Activated naive CD4-positive, alpha-beta T cell treated with anti-CD3 and anti-CD28 coated beads, Interleukin-2, amount 10 ng/mL, durations not matched to agents 7 days and 5 days (primary cell): ENCODE data around the gene ASTL.

Experiments
- CTCF ChIA-PET: fragments of 350-600 bp; sonication (Branson Sonifier 250); formaldehyde crosslinking; loops from one replicate; lab custom pipeline; 2021; ENCODE audit warnings: antibody characterized with exemption; lab: Charles Lee
- DNase-seq: peaks from one replicate; pipeline ENCODE4 v3.0.0-alpha.2; 2020
- H3K27ac Mint-ChIP-seq: one replicate; pipeline ENCODE4 v1.8.0; 2021; ENCODE audit warnings: mild to moderate bottlenecking, moderate library complexity, mixed read lengths
- H3K27me3 Mint-ChIP-seq: one replicate; pipeline ENCODE4 v1.8.0; 2021; ENCODE audit warnings: mild to moderate bottlenecking, mixed read lengths
- H3K36me3 Mint-ChIP-seq: one replicate; pipeline ENCODE4 v1.8.0; 2021; ENCODE audit warnings: mixed read lengths
- H3K4me1 Mint-ChIP-seq: one replicate; pipeline ENCODE4 v1.8.0; 2021; ENCODE audit warnings: mixed read lengths
- H3K4me3 Mint-ChIP-seq: one replicate; pipeline ENCODE4 v1.8.0; 2021; ENCODE audit warnings: mild to moderate bottlenecking, moderate library complexity, mixed read lengths
- H3K9me3 Mint-ChIP-seq: one replicate; pipeline ENCODE4 v1.8.0; 2021; ENCODE audit warnings: mixed read lengths

Gene ASTL

GRCh38 chr2:96138179-96139145 lies at the start of gene ASTL:
Gene ASTL (minus strand): TSS chr2:96138502. CDS start chr2:96138436, 66 bp downstream.
- H3K27me3 Mint-ChIP-seq: peaks cover 5% of the 10 kb centered on the region
- no peak within 1 kb of the TSS for H3K27ac Mint-ChIP-seq
- CTCF ChIA-PET: interaction anchor here (0.7 to 18.7 kb wide), 33 partner anchors 8 to 390 kb away, joined by 3 to 507 read pairs (median 4); partner anchors contain the start of genes ADRA2B and STARD7
- no peaks in the 10 kb centered on the region for H3K9me3 Mint-ChIP-seq
- H3K4me1 Mint-ChIP-seq: peaks cover 19% of the 10 kb centered on the region
- peak; percentile 79 for DNase-seq
- no peak within 1 kb of the TSS for H3K4me3 Mint-ChIP-seq
- peaks cover 6% of the 10 kb centered on the region for H3K36me3 Mint-ChIP-seq

GRCh38 chr2:96186562-96186961 lies 48.3 kb upstream of the ASTL start:
- Mint-ChIP-seq H3K9me3 (no peaks in the 10 kb centered on the region), H3K4me1 (peaks cover 2% of the 10 kb centered on the region), H3K27me3 (no peaks in the 10 kb centered on the region), H3K27ac (no peak overlapping the region), H3K4me3 (no peak overlapping the region), H3K36me3 (peaks cover 44% of the 10 kb centered on the region)
- no peak for DNase-seq
- CTCF ChIA-PET: interaction anchor here (3.2 kb wide), 1 partner anchor 12 kb away, joined by 15 read pairs; no protein-coding TSS in a partner anchor

GRCh38 chr2:96185516-96185915 lies 47.2 kb upstream of the ASTL start:
- Mint-ChIP-seq H3K36me3 (peaks cover 40% of the 10 kb centered on the region), H3K4me1 (peaks cover 7% of the 10 kb centered on the region), H3K4me3 (no peak overlapping the region), H3K27me3 (no peaks in the 10 kb centered on the region), H3K9me3 (no peaks in the 10 kb centered on the region), H3K27ac (no peak overlapping the region)
- CTCF ChIA-PET: interaction anchor here (3.2 kb wide), 1 partner anchor 11 kb away, joined by 15 read pairs; no protein-coding TSS in a partner anchor
- no peak for DNase-seq

- Mint-ChIP-seq H3K36me3 (peaks cover 40% of the 10 kb centered on the region), H3K9me3 (no peaks in the 10 kb centered on the region), H3K4me3 (no peak overlapping the region), H3K4me1 (peaks cover 9% of the 10 kb centered on the region), H3K27me3 (no peaks in the 10 kb centered on the region), H3K27ac (peak overlapping the region; percentile 33)
- CTCF ChIA-PET: interaction anchor here (3.2 kb wide), 1 partner anchor 10 kb away, joined by 15 read pairs; no protein-coding TSS in a partner anchor
- no peak for DNase-seq
These were observed 46.7 kb upstream of the ASTL start for GRCh38 chr2:96184989-96185388.

GRCh38 chr2:96184188-96184587 lies 45.9 kb upstream of the ASTL start:
- H3K27me3 Mint-ChIP-seq: no peaks in the 10 kb centered on the region
- peaks cover 38% of the 10 kb centered on the region for H3K36me3 Mint-ChIP-seq
- H3K9me3 Mint-ChIP-seq: no peaks in the 10 kb centered on the region
- peaks cover 11% of the 10 kb centered on the region for H3K4me1 Mint-ChIP-seq
- no peak overlapping the region for H3K27ac Mint-ChIP-seq
- no peak for DNase-seq
- H3K4me3 Mint-ChIP-seq: no peak overlapping the region
- CTCF ChIA-PET: interaction anchor here (3.2 kb wide), 1 partner anchor 9 kb away, joined by 15 read pairs; no protein-coding TSS in a partner anchor

- DNase-seq: no peak
- Mint-ChIP-seq H3K27ac (no peak overlapping the region), H3K36me3 (peaks cover 28% of the 10 kb centered on the region), H3K9me3 (no peaks in the 10 kb centered on the region), H3K4me3 (no peak overlapping the region), H3K27me3 (peaks cover 4% of the 10 kb centered on the region), H3K4me1 (peaks cover 11% of the 10 kb centered on the region)
- CTCF ChIA-PET: interaction anchor here (0.5 to 1.9 kb wide), 4 partner anchors 41 to 186 kb away, joined by 3 to 5 read pairs (median 4); partner anchors contain the start of gene ASTL
These were observed 43.2 kb upstream of the ASTL start for GRCh38 chr2:96181529-96181928.

- CTCF ChIA-PET: interaction anchor here (0.7 to 1.9 kb wide), 6 partner anchors 22 to 78 kb away, joined by 3 to 11 read pairs (median 4); partner anchors contain the start of gene ASTL
- no peak for DNase-seq
- no peaks in the 10 kb centered on the region for H3K9me3 Mint-ChIP-seq
- H3K4me3 Mint-ChIP-seq: no peak overlapping the region
- H3K27me3 Mint-ChIP-seq: peaks cover 13% of the 10 kb centered on the region
- peaks cover 19% of the 10 kb centered on the region for H3K36me3 Mint-ChIP-seq
- peaks cover 11% of the 10 kb centered on the region for H3K4me1 Mint-ChIP-seq
- H3K27ac Mint-ChIP-seq: no peak overlapping the region
These were observed 42.2 kb upstream of the ASTL start for GRCh38 chr2:96180521-96180920.

GRCh38 chr2:96180002-96180401 lies 41.7 kb upstream of the ASTL start:
- CTCF ChIA-PET: interaction anchor here (0.8 to 1.9 kb wide), 5 partner anchors 39 to 79 kb away, joined by 3 to 11 read pairs (median 4); partner anchors contain the start of gene ASTL
- H3K27ac Mint-ChIP-seq: no peak overlapping the region
- no peaks in the 10 kb centered on the region for H3K9me3 Mint-ChIP-seq
- no peak for DNase-seq
- H3K27me3 Mint-ChIP-seq: peaks cover 13% of the 10 kb centered on the region
- peaks cover 13% of the 10 kb centered on the region for H3K36me3 Mint-ChIP-seq
- peaks cover 11% of the 10 kb centered on the region for H3K4me1 Mint-ChIP-seq
- H3K4me3 Mint-ChIP-seq: no peak overlapping the region

GRCh38 chr2:96176661-96177060 lies 38.4 kb upstream of the ASTL start:
- peaks cover 13% of the 10 kb centered on the region for H3K27me3 Mint-ChIP-seq
- H3K4me3 Mint-ChIP-seq: no peak overlapping the region
- no peaks in the 10 kb centered on the region for H3K9me3 Mint-ChIP-seq
- DNase-seq: no peak
- no peak overlapping the region for H3K27ac Mint-ChIP-seq
- CTCF ChIA-PET: interaction anchor here (3.6 to 5.7 kb wide), 2 partner anchors 37 to 91 kb away, joined by 23 to 507 read pairs; partner anchors contain the start of genes ASTL and DUSP2
- peaks cover 11% of the 10 kb centered on the region for H3K4me1 Mint-ChIP-seq
- no peaks in the 10 kb centered on the region for H3K36me3 Mint-ChIP-seq

- no peak overlapping the region for H3K27ac Mint-ChIP-seq
- H3K9me3 Mint-ChIP-seq: no peaks in the 10 kb centered on the region
- no peaks in the 10 kb centered on the region for H3K36me3 Mint-ChIP-seq
- no peak overlapping the region for H3K4me3 Mint-ChIP-seq
- peaks cover 13% of the 10 kb centered on the region for H3K27me3 Mint-ChIP-seq
- CTCF ChIA-PET: interaction anchor here (0.8 to 5.7 kb wide), 8 partner anchors 10 to 183 kb away, joined by 3 to 507 read pairs (median 15); partner anchors contain the start of genes ADRA2B, ASTL and DUSP2
- no peak for DNase-seq
- peaks cover 11% of the 10 kb centered on the region for H3K4me1 Mint-ChIP-seq
These were observed 37.6 kb upstream of the ASTL start for GRCh38 chr2:96175951-96176350.

GRCh38 chr2:96174251-96175144 lies 36.2 kb upstream of the ASTL start:
- CTCF ChIA-PET: interaction anchor here (0.7 to 5.7 kb wide), 26 partner anchors 9 to 233 kb away, joined by 3 to 507 read pairs (median 6); partner anchors contain the start of genes ADRA2B, ASTL, DUSP2 and STARD7
- Mint-ChIP-seq H3K9me3 (no peaks in the 10 kb centered on the region), H3K4me1 (peaks cover 4% of the 10 kb centered on the region), H3K36me3 (no peaks in the 10 kb centered on the region), H3K27me3 (peaks cover 13% of the 10 kb centered on the region), H3K4me3 (no peak overlapping the region), H3K27ac (no peak overlapping the region)
- DNase-seq: peak; percentile 89

GRCh38 chr2:96171831-96172230 lies 33.5 kb upstream of the ASTL start:
- Mint-ChIP-seq H3K27ac (no peak overlapping the region), H3K4me1 (peaks cover 3% of the 10 kb centered on the region), H3K27me3 (peaks cover 9% of the 10 kb centered on the region), H3K9me3 (peaks cover 2% of the 10 kb centered on the region), H3K4me3 (no peak overlapping the region), H3K36me3 (peaks cover 2% of the 10 kb centered on the region)
- CTCF ChIA-PET: interaction anchor here (5.7 kb wide), 1 partner anchor 33 kb away, joined by 507 read pairs; the partner anchor contains the start of genes ASTL and DUSP2
- DNase-seq: no peak

GRCh38 chr2:96170626-96171025 lies 32.3 kb upstream of the ASTL start:
- DNase-seq: no peak
- CTCF ChIA-PET: interaction anchor here (2.1 kb wide), 1 partner anchor 32 kb away, joined by 7 read pairs; the partner anchor contains the start of gene ASTL
- peaks cover 2% of the 10 kb centered on the region for H3K9me3 Mint-ChIP-seq
- H3K4me3 Mint-ChIP-seq: no peak overlapping the region
- peaks cover under 1% of the 10 kb centered on the region for H3K27me3 Mint-ChIP-seq
- peaks cover 2% of the 10 kb centered on the region for H3K36me3 Mint-ChIP-seq
- H3K4me1 Mint-ChIP-seq: peaks cover 5% of the 10 kb centered on the region
- no peak overlapping the region for H3K27ac Mint-ChIP-seq
